ENCODE results near the gene DYNLT2. TPM values are rescaled to one million over a fixed set of nuclear protein-coding genes. Genes with fewer than 3 reads are reported as not detected.

Gene DYNLT2
- total and polyA plus RNA-seq, 2 experiments from 2014 or later = 0.51 to 1.5 TPM

- 62 to 67% methylated on average over 3 of the region's 3 CpGs for WGBS, 2 experiments (ENCODE audit: low coverage in 1 of 2, low lambda C conversion rate in 2 of 2, missing lambda C conversion rate in 2 of 2)
- no peak overlapping the region for H3K4me3 ChIP-seq
- peaks cover 6% of the 10 kb centered on the region; the same call in 1 of the 2 replicates for H3K4me1 ChIP-seq (ENCODE audit: insufficient read depth)
- H3K9me3 ChIP-seq (ENCODE audit: low read depth) = no peaks in the 10 kb centered on the region
- H3K4me2 ChIP-seq (ENCODE audit: unreplicated experiment) = no peak overlapping the region
- DNase-seq = no peak
- in situ Hi-C loops (cut with MboI) = no loop called here
- no peaks in the 10 kb centered on the region for H3K27me3 ChIP-seq (replicated peaks; ENCODE audit: insufficient read depth)
- peaks cover 15% of the 10 kb centered on the region for H3K36me3 ChIP-seq (ENCODE audit: low read depth)
- no peaks in the 10 kb centered on the region for H3K9me2 ChIP-seq (ENCODE audit: insufficient read depth)
- H3K27ac ChIP-seq = no peak overlapping the region
- no peak overlapping the region for H3K9ac ChIP-seq
- H4K20me1 ChIP-seq (ENCODE audit: insufficient read depth) = 0 out of 2 replicates have a peak, but pooled peaks cover 2% of the 10 kb centered on the region
- H3K79me2 ChIP-seq (ENCODE audit: insufficient read depth) = peaks cover 14% of the 10 kb centered on the region
- H2AFZ ChIP-seq = no peak overlapping the region
- no peak for TF ChIP-seq EZH2 (IDR thresholded peaks at IDR 0.05; ENCODE audit: insufficient read depth, poor library complexity, severe bottlenecking)
- no peak for TF ChIP-seq EZH2phosphoT487 (IDR thresholded peaks at IDR 0.05; ENCODE audit: insufficient read depth, low read depth)
- peaks cover 32% of the 10 kb centered on the region; the same call in 1 of the 2 replicates for H3F3A ChIP-seq (ENCODE audit: insufficient read depth)
Observed at GRCh38 chr6:169710009-169710408, 41.4 kb downstream of the DYNLT2 start.

- peaks cover 21% of the 10 kb centered on the region for H3K79me2 ChIP-seq (ENCODE audit: insufficient read depth)
- H3K4me1 ChIP-seq (ENCODE audit: insufficient read depth) = peaks cover 13% of the 10 kb centered on the region
- 0 out of 2 replicates have a peak, but pooled peaks cover 6% of the 10 kb centered on the region for H4K20me1 ChIP-seq (ENCODE audit: insufficient read depth)
- H3K4me2 ChIP-seq (ENCODE audit: unreplicated experiment) = no peak overlapping the region
- H2AFZ ChIP-seq = no peak overlapping the region
- DNase-seq = no peak
- TF ChIP-seq EZH2 (IDR thresholded peaks at IDR 0.05; ENCODE audit: insufficient read depth, poor library complexity, severe bottlenecking) (no peak), EZH2phosphoT487 (IDR thresholded peaks at IDR 0.05; ENCODE audit: insufficient read depth, low read depth) (no peak)
- H3K27ac ChIP-seq = no peak overlapping the region
- H3K27me3 ChIP-seq (replicated peaks; ENCODE audit: insufficient read depth) = no peaks in the 10 kb centered on the region
- H3F3A ChIP-seq (ENCODE audit: insufficient read depth) = peaks cover 37% of the 10 kb centered on the region; the same call in 1 of the 2 replicates
- no peak overlapping the region for H3K9ac ChIP-seq
- H3K36me3 ChIP-seq (ENCODE audit: low read depth) = peaks cover 10% of the 10 kb centered on the region
- H3K4me3 ChIP-seq = no peak overlapping the region
- no peaks in the 10 kb centered on the region for H3K9me3 ChIP-seq (ENCODE audit: low read depth)
- no peaks in the 10 kb centered on the region for H3K9me2 ChIP-seq (ENCODE audit: insufficient read depth)
- in situ Hi-C loops (cut with MboI) = no loop called here
Observed at GRCh38 chr6:169709293-169709692, 42.1 kb downstream of the DYNLT2 start.

- Histone ChIP-seq H3K79me2 (ENCODE audit: insufficient read depth) (peaks cover 36% of the 10 kb centered on the region), H3K4me3 (no peak overlapping the region), H4K20me1 (ENCODE audit: insufficient read depth) (peaks cover 6% of the 10 kb centered on the region; the same call in 1 of the 2 replicates), H3K4me2 (ENCODE audit: unreplicated experiment) (no peak overlapping the region), H2AFZ (no peak overlapping the region), H3F3A (ENCODE audit: insufficient read depth) (peaks cover 44% of the 10 kb centered on the region; the same call in 1 of the 2 replicates), H3K27ac (no peak overlapping the region), H3K4me1 (ENCODE audit: insufficient read depth) (peaks cover 27% of the 10 kb centered on the region), H3K9me2 (ENCODE audit: insufficient read depth) (no peaks in the 10 kb centered on the region), H3K36me3 (ENCODE audit: low read depth) (peaks cover 20% of the 10 kb centered on the region; the same call in 1 of the 2 replicates), H3K27me3 (replicated peaks; ENCODE audit: insufficient read depth) (no peaks in the 10 kb centered on the region), H3K9me3 (ENCODE audit: low read depth) (no peaks in the 10 kb centered on the region), H3K9ac (no peak overlapping the region)
- WGBS, 2 experiments (ENCODE audit: low coverage in 1 of 2, low lambda C conversion rate in 2 of 2, missing lambda C conversion rate in 2 of 2) = 98 to 100% methylated on average over 2 of the region's 2 CpGs
- no peak for TF ChIP-seq EZH2phosphoT487 (IDR thresholded peaks at IDR 0.05; ENCODE audit: insufficient read depth, low read depth)
- no peak for TF ChIP-seq EZH2 (IDR thresholded peaks at IDR 0.05; ENCODE audit: insufficient read depth, poor library complexity, severe bottlenecking)
- in situ Hi-C loops (cut with MboI) = no loop called here
- no peak for DNase-seq
Observed at GRCh38 chr6:169707772-169708171, 43.6 kb downstream of the DYNLT2 start.

GRCh38 chr6:169702840-169703246 lies 48.5 kb downstream of the DYNLT2 start:
- Histone ChIP-seq H4K20me1 (ENCODE audit: insufficient read depth) (peaks cover 6% of the 10 kb centered on the region; the same call in 1 of the 2 replicates), H3K27me3 (replicated peaks; ENCODE audit: insufficient read depth) (no peaks in the 10 kb centered on the region), H3K9ac (peak overlapping the region; percentile 96), H3F3A (ENCODE audit: insufficient read depth) (peaks cover 44% of the 10 kb centered on the region; the same call in 1 of the 2 replicates), H3K4me3 (peak overlapping the region; percentile 93), H3K27ac (peak overlapping the region; percentile 84), H3K9me2 (ENCODE audit: insufficient read depth) (no peaks in the 10 kb centered on the region), H3K36me3 (ENCODE audit: low read depth) (peaks cover 15% of the 10 kb centered on the region; the same call in 1 of the 2 replicates), H3K79me2 (ENCODE audit: insufficient read depth) (peaks cover 70% of the 10 kb centered on the region), H3K4me2 (ENCODE audit: unreplicated experiment) (peak overlapping the region; percentile 97), H2AFZ (peak overlapping the region; percentile 96), H3K9me3 (ENCODE audit: low read depth) (no peaks in the 10 kb centered on the region), H3K4me1 (ENCODE audit: insufficient read depth) (peaks cover 35% of the 10 kb centered on the region)
- 1 to 2% methylated on average over 22 of the region's 22 CpGs for WGBS, 2 experiments (ENCODE audit: low coverage in 1 of 2, low lambda C conversion rate in 2 of 2, missing lambda C conversion rate in 2 of 2)
- TF ChIP-seq EZH2 (IDR thresholded peaks at IDR 0.05; ENCODE audit: insufficient read depth, poor library complexity, severe bottlenecking) = no peak
- no peak for TF ChIP-seq EZH2phosphoT487 (IDR thresholded peaks at IDR 0.05; ENCODE audit: insufficient read depth, low read depth)
- DNase-seq = peak; percentile 53
- in situ Hi-C loops (cut with MboI) = no loop called here

Measured in GM23248 (cell line).